EH (cell line): ENCODE measurements around the gene CLK3.
"Not testable (repeated sequence)": the region's sequence is repeated elsewhere in the genome, so short reads cannot be mapped to it uniquely, and the experiment has no call there.

ENCODE experiments used
- DNase-seq: peaks from one replicate; pipeline ENCODE4 v3.0.0-alpha.2; 2015; ENCODE audit warnings: low read depth

Gene CLK3

GRCh38 chr15:74615508-74616365 is at the start of gene CLK3:
TSS of gene CLK3 (plus strand) at chr15:74615836. CDS start at chr15:74619197, 3,361 bp downstream.
- DNase-seq, result peak; percentile 92

GRCh38 chr15:74568594-74568993 is 47.0 kb upstream of the CLK3 start:
- no peak for DNase-seq

- no peak for DNase-seq
These were observed 45.9 kb upstream of the CLK3 start for GRCh38 chr15:74569731-74570070.

GRCh38 chr15:74571191-74571590 is 44.4 kb upstream of the CLK3 start:
- no peak for DNase-seq

- peak; percentile 45 for DNase-seq
These were observed 41.6 kb upstream of the CLK3 start for GRCh38 chr15:74573987-74574386.

GRCh38 chr15:74578496-74578994 is 37.1 kb upstream of the CLK3 start:
- DNase-seq, result no peak

- DNase-seq, result no peak
These were observed 36.6 kb upstream of the CLK3 start for GRCh38 chr15:74579001-74579400.

GRCh38 chr15:74580538-74581350 is 34.9 kb upstream of the CLK3 start:
- DNase-seq, result no peak

- DNase-seq, result no peak
These were observed 31.4 kb upstream of the CLK3 start for GRCh38 chr15:74584204-74584603.

GRCh38 chr15:74584779-74585178 is 30.9 kb upstream of the CLK3 start:
- no peak for DNase-seq

- DNase-seq, result no peak
These were observed 30.4 kb upstream of the CLK3 start for GRCh38 chr15:74585191-74585590.

GRCh38 chr15:74585857-74586256 is 29.8 kb upstream of the CLK3 start:
- no peak for DNase-seq

GRCh38 chr15:74589826-74590225 is 25.8 kb upstream of the CLK3 start:
- peak; percentile 56 for DNase-seq

GRCh38 chr15:74592222-74592621 is 23.4 kb upstream of the CLK3 start:
- DNase-seq, result no peak

GRCh38 chr15:74593122-74593521 is 22.5 kb upstream of the CLK3 start:
- no peak for DNase-seq

GRCh38 chr15:74594455-74594854 is 21.2 kb upstream of the CLK3 start:
- DNase-seq, result no peak

GRCh38 chr15:74595271-74595670 is 20.4 kb upstream of the CLK3 start:
- DNase-seq, result no peak

- not testable (repeated sequence) for DNase-seq
These were observed 18.9 kb upstream of the CLK3 start for GRCh38 chr15:74596736-74597135.

- DNase-seq, result not testable (repeated sequence)
These were observed 18.4 kb upstream of the CLK3 start for GRCh38 chr15:74597146-74597705.

- peak; percentile 89 for DNase-seq
These were observed 17.4 kb upstream of the CLK3 start for GRCh38 chr15:74598126-74598842.

- DNase-seq, result no peak
These were observed 16.5 kb upstream of the CLK3 start for GRCh38 chr15:74599156-74599555.
